HFFc6 (cell line): ENCODE results near the gene A4GALT. TPM values are rescaled to one million over a fixed set of nuclear protein-coding genes. Genes with fewer than 3 reads are reported as not detected.
"Not testable (repeated sequence)": the region's sequence is repeated elsewhere in the genome, so short reads cannot be mapped to it uniquely, and the experiment has no call there.

ENCODE experiments used
- DNase-seq: peaks from one replicate; pipeline ENCODE4 v3.0.0-alpha.2; 2018
- H3K27ac Mint-ChIP-seq: 2 replicates; pipeline ENCODE4 v1.8.0; 2020; ENCODE audit warnings: mild to moderate bottlenecking, mixed read lengths
- H3K27me3 Mint-ChIP-seq: 2 replicates; pipeline ENCODE4 v1.8.0; 2021; ENCODE audit warnings: mild to moderate bottlenecking, moderate library complexity, mixed read lengths; ENCODE audit not compliant: insufficient read depth
- H3K36me3 Mint-ChIP-seq: 2 replicates; pipeline ENCODE4 v1.8.0; 2021; ENCODE audit warnings: low read depth, mixed read lengths
- H3K4me1 Mint-ChIP-seq: 2 replicates; pipeline ENCODE4 v1.8.0; 2020; ENCODE audit warnings: low read depth, mixed read lengths
- H3K4me3 Mint-ChIP-seq: 2 replicates; pipeline ENCODE4 v1.8.0; 2020; ENCODE audit warnings: mild to moderate bottlenecking, moderate library complexity, mixed read lengths
- H3K9me3 Mint-ChIP-seq: 2 replicates; pipeline ENCODE4 v1.8.0; 2020; ENCODE audit warnings: mild to moderate bottlenecking, mixed read lengths
- CTCF ChIP-seq: fragments of 200-600 bp; sonication (generic); IDR thresholded peaks from 2 replicates; pipeline ENCODE4 v1.5.0; 2021; ENCODE audit warnings: antibody characterized with exemption, mild to moderate bottlenecking
- total RNA-seq, 6 experiments: library from RNA; stranded (reverse); fragmentation: NEBNext Ultra II Directional; extraction: Animal tissue kit (Norgen Biotek cat#: 25700); gene quantifications; 2 replicates in 1 of 6; 3 replicates in 5 of 6; pipeline ENCODE4 v1.2.3, GENCODE V29; 2021

Gene A4GALT
- total RNA-seq, 6 experiments from 2014 or later, result 12.2 to 14.3 (median 13.1) TPM

GRCh38 chr22:42676059-42676607, 44.5 kb downstream of the A4GALT start:
- H3K4me1 Mint-ChIP-seq, result peaks cover 28% of the 10 kb centered on the region
- H3K27me3 Mint-ChIP-seq, result peaks cover 2% of the 10 kb centered on the region; the same call in 1 of the 2 replicates
- TF ChIP-seq CTCF, result no peak
- peaks cover 15% of the 10 kb centered on the region; the same call in 1 of the 2 replicates for H3K36me3 Mint-ChIP-seq
- H3K9me3 Mint-ChIP-seq, result peaks cover 7% of the 10 kb centered on the region
- DNase-seq, result no peak
- H3K4me3 Mint-ChIP-seq, result no peak overlapping the region
- H3K27ac Mint-ChIP-seq, result peak overlapping the region; percentile 55

- TF ChIP-seq CTCF, result no peak
- Mint-ChIP-seq H3K27me3 (no peaks in the 10 kb centered on the region), H3K4me1 (peaks cover 14% of the 10 kb centered on the region), H3K4me3 (no peak overlapping the region), H3K27ac (peak overlapping the region; percentile 8; the same call in 1 of the 2 replicates), H3K9me3 (peaks cover 7% of the 10 kb centered on the region), H3K36me3 (peaks cover 9% of the 10 kb centered on the region; the same call in 1 of the 2 replicates)
- DNase-seq, result no peak
Measured at GRCh38 chr22:42673898-42674401, 46.7 kb downstream of the A4GALT start.

DNA sequence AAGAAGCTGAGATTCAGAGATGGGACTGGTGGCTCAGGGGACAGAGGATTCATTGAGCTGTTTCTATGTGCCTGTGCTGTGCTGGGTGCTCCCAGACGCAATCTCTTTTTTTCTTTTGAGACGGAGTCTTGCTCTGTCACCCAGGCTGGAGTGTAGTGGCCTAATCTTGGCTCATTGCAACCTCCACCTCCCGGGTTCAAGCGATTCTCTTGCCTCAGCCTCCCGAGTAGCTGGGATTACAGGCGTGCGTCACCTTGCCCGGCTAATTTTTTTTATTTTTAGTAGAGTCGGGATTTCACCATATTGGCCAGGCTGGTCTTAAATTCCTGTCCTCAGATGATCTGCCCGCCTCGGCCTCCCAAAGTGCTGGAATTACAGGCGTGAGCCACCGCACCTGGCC, 47.6 kb downstream of the A4GALT start:
- not testable (repeated sequence) for H3K9me3 Mint-ChIP-seq, H3K27ac Mint-ChIP-seq, DNase-seq, H3K4me3 Mint-ChIP-seq, H3K36me3 Mint-ChIP-seq, H3K27me3 Mint-ChIP-seq
- peaks cover 14% of the 10 kb centered on the region for H3K4me1 Mint-ChIP-seq

DNA sequence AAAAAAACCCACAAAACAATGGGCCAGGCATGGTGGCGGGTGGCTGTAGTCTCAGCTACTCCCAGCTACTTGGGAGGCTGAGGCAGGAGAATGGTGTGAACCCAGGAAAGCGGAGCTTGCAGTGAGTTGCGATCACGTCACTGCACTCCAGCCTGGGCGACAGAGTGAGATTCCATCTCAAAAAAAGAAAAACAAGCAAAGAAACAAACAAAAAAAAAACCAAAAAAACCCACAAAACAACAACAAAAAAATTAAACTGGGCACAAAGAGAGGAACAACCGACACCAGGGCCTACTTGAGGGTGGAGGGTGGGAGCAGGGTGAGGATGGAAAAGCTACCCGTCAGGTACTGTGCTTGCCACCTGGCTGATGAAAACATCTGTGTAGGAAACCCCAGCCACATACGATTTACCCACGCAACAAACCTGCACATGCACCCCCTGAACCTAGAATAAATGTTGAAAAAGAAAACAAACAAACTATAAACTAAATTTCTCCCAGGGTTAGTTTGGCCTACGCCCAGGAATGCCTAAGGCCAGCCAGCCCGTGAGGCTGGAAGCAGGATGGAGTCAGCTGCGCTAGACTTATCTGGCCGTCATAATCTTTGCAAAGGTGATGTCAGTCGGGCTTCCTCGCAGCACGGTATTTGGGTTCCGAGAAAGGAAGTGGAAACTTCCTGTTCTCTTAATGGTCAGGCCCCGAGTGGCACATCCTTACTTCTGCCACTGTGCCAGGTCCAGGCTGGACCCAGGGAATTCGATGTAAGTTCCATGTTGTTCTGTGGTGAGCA, 49.6 kb downstream of the A4GALT start:
- Mint-ChIP-seq H3K4me3 (no peak overlapping the region), H3K27ac (no peak overlapping the region), H3K27me3 (no peaks in the 10 kb centered on the region), H3K36me3 (no peaks in the 10 kb centered on the region), H3K9me3 (no peaks in the 10 kb centered on the region), H3K4me1 (peaks cover 13% of the 10 kb centered on the region)
- no peak for DNase-seq
- TF ChIP-seq CTCF, result no peak

- TF ChIP-seq CTCF, result no peak
- no peaks in the 10 kb centered on the region for H3K36me3 Mint-ChIP-seq
- H3K27me3 Mint-ChIP-seq, result no peaks in the 10 kb centered on the region
Measured at GRCh38 chr22:42670046-42670445, 50.6 kb downstream of the A4GALT start.

GRCh38 chr22:42666393-42666792, 54.3 kb downstream of the A4GALT start:
- DNase-seq, H3K4me1 Mint-ChIP-seq, H3K27ac Mint-ChIP-seq, H3K36me3 Mint-ChIP-seq, H3K9me3 Mint-ChIP-seq, H3K27me3 Mint-ChIP-seq, H3K4me3 Mint-ChIP-seq: not testable (repeated sequence)

More at GRCh38 chr22:42670046-42670445, 50.6 kb downstream of the A4GALT start:
- peaks cover 9% of the 10 kb centered on the region; the same call in 1 of the 2 replicates for H3K4me1 Mint-ChIP-seq
- H3K9me3 Mint-ChIP-seq, result no peaks in the 10 kb centered on the region
- H3K27ac Mint-ChIP-seq, result no peak overlapping the region
- no peak overlapping the region for H3K4me3 Mint-ChIP-seq
- no peak for DNase-seq
